Endothelial cell of umbilical vein (primary cell): Measurements from ENCODE around the gene SOCS3. TPM values are rescaled to one million over a fixed set of nuclear protein-coding genes. Genes with fewer than 3 reads are reported as not detected.

Source experiments
- BruUV-seq: library from RNA; stranded (reverse); fragments of 400-500 nt; replicated peaks from 2 replicates; lab custom pipeline; 2021; lab: Mats Ljungman, UMichigan
- CTCF ChIA-PET: fragments of 300-600, 350-600 bp; sonication (Branson Sonifier 250); formaldehyde crosslinking; loops from one replicate; lab custom pipeline; 2021; ENCODE audit warnings: antibody characterized with exemption, inconsistent platforms; lab: Charles Lee
- POLR2A ChIA-PET: fragments of 300-600, 350-600 bp; sonication (Branson Sonifier 250); formaldehyde crosslinking; loops from one replicate; lab custom pipeline; 2021; ENCODE audit warnings: antibody characterized with exemption, inconsistent platforms; lab: Charles Lee
- DNase-seq: peaks from one replicate; pipeline ENCODE4 v3.0.0-alpha.2; 2011; ENCODE audit warnings: low read depth, low spot score
- FAIRE-seq: peaks from 2 replicates; lab custom pipeline; 2011; peaks lifted over from hg19 to GRCh38; lab: Jason Lieb, UNC
- H2AFZ ChIP-seq: 2 replicates; pipeline ENCODE4 v1.6.0; 2012; ENCODE audit warnings: low read depth, low read length, control low read depth, inconsistent platforms
- H3K27ac ChIP-seq: 2 replicates; pipeline ENCODE4 v1.5.1; 2011; ENCODE audit warnings: low read depth, mild to moderate bottlenecking, control low read depth, low read length, moderate library complexity; ENCODE audit not compliant: insufficient read depth
- H3K27me3 ChIP-seq, 2 experiments: 2 replicates each; pipeline versions ENCODE4 v1.6.0 to v1.6.1; 2011; ENCODE audit warnings: low read length in 2 of 2, mixed read lengths in 1 of 2; ENCODE audit not compliant: control insufficient read depth in 2 of 2, insufficient read depth in 2 of 2
- H3K36me3 ChIP-seq, 2 experiments: 2 replicates in 1 of 2; 3 replicates in 1 of 2; pipeline ENCODE4 v1.5.1; 2011; ENCODE audit warnings: low read length in 2 of 2, mild to moderate bottlenecking in 1 of 2, moderate library complexity in 1 of 2; ENCODE audit not compliant: control insufficient read depth in 2 of 2, insufficient read depth in 2 of 2; ENCODE audit errors: extremely low read depth in 1 of 2
- H3K4me1 ChIP-seq: 3 replicates; pipeline ENCODE4 v1.5.1; 2011; ENCODE audit warnings: mild to moderate bottlenecking, low read length; ENCODE audit not compliant: control insufficient read depth, insufficient read depth; ENCODE audit errors: extremely low read depth
- H3K4me2 ChIP-seq: 2 replicates; pipeline ENCODE4 v1.6.1; 2011; ENCODE audit warnings: low read length, control low read depth, mixed read lengths; ENCODE audit not compliant: insufficient read depth
- H3K4me3 ChIP-seq, 3 experiments: fragments of 200-600 bp in 1 of 3; sonication (generic), shearing (Covaris generic) in 1 of 3; replicated peaks in 1 of 3; 2 replicates each; pipeline ENCODE4 v1.5.1; 2011 to 2016; ENCODE audit warnings: control low read depth in 3 of 3, low read length in 3 of 3, mild to moderate bottlenecking in 2 of 3, inconsistent platforms in 1 of 3, low read depth in 1 of 3, moderate library complexity in 1 of 3; ENCODE audit not compliant: insufficient read depth in 1 of 3
- H3K79me2 ChIP-seq: 2 replicates; pipeline ENCODE4 v1.6.0; 2012; ENCODE audit warnings: low read length, inconsistent platforms; ENCODE audit not compliant: control insufficient read depth, insufficient read depth
- H3K9ac ChIP-seq: replicated peaks from 2 replicates; pipeline ENCODE3; 2011; ENCODE audit warnings: low read length, control low read depth; ENCODE audit not compliant: insufficient read depth; ENCODE audit errors: extremely low read depth
- H3K9me1 ChIP-seq: replicated peaks from 3 replicates; pipeline ENCODE4 v1.6.0; 2011; ENCODE audit warnings: mild to moderate bottlenecking, low read length; ENCODE audit not compliant: control insufficient read depth, insufficient read depth; ENCODE audit errors: extremely low read depth
- H3K9me3 ChIP-seq: replicated peaks from 2 replicates; pipeline ENCODE4 v1.5.1; 2012; ENCODE audit warnings: low read length, inconsistent platforms; ENCODE audit not compliant: control insufficient read depth, insufficient read depth
- H4K20me1 ChIP-seq: replicated peaks from 2 replicates; pipeline ENCODE3; 2011; ENCODE audit warnings: mild to moderate bottlenecking, low read length; ENCODE audit not compliant: control insufficient read depth, insufficient read depth; ENCODE audit errors: extremely low read depth
- CTCF ChIP-seq, 2 donors: IDR thresholded peaks; 1 replicate in 1 of 2; 2 replicates in 1 of 2; pipeline ENCODE4 v1.5.1; 2011; ENCODE audit warnings: low read length in 2 of 2, mild to moderate bottlenecking in 2 of 2, moderate library complexity in 2 of 2, control low read depth in 1 of 2, inconsistent platforms in 1 of 2, low read depth in 1 of 2; ENCODE audit not compliant: insufficient read depth in 1 of 2; ENCODE audit errors: extremely low read depth in 1 of 2
- EZH2 ChIP-seq: IDR thresholded peaks from 2 replicates; pipeline ENCODE4 v1.6.1; 2012; ENCODE audit warnings: borderline replicate concordance, low read depth, mild to moderate bottlenecking, moderate library complexity, low read length, inconsistent platforms; ENCODE audit not compliant: severe bottlenecking
- FOS ChIP-seq: IDR thresholded peaks from 2 replicates; pipeline ENCODE4 v1.6.1; 2011; ENCODE audit warnings: mild to moderate bottlenecking, low read length, moderate library complexity, borderline replicate concordance; ENCODE audit not compliant: insufficient read depth
- GATA2 ChIP-seq: IDR thresholded peaks from 2 replicates; pipeline ENCODE4 v1.7.0; 2011; ENCODE audit warnings: low read depth, mild to moderate bottlenecking, moderate library complexity, mixed read lengths, low read length; ENCODE audit not compliant: insufficient read length, insufficient read depth
- JUN ChIP-seq: IDR thresholded peaks from 2 replicates; pipeline ENCODE4 v1.6.1; 2011; ENCODE audit warnings: borderline replicate concordance, low read depth; ENCODE audit not compliant: insufficient read length, insufficient read depth
- MAX ChIP-seq: IDR thresholded peaks from 2 replicates; pipeline ENCODE4 v1.6.1; 2011; ENCODE audit not compliant: insufficient read depth, insufficient read length
- MYC ChIP-seq: IDR thresholded peaks from one replicate; pipeline ENCODE4 v1.6.1; 2011; ENCODE audit warnings: mild to moderate bottlenecking, low read depth, low read length
- POLR2A ChIP-seq: IDR thresholded peaks from 2 replicates; pipeline ENCODE4 v1.6.1; 2012; ENCODE audit warnings: low read depth, mild to moderate bottlenecking, control low read depth, low read length
- POLR2AphosphoS5 ChIP-seq: IDR thresholded peaks from 2 replicates; pipeline ENCODE4 v1.6.1; 2012; ENCODE audit warnings: low read depth, mild to moderate bottlenecking, control low read depth, low read length, moderate library complexity; ENCODE audit not compliant: insufficient read depth
- dilution Hi-C: fragments of 300-500 bp; cut with MboI; formaldehyde crosslinking; loops from one replicate; pipeline ENCODE4 v1.15.0; 2019; ENCODE audit warnings: low sequenced_read_pairs; ENCODE audit not compliant: extremely low pct_ligation_motif_present
- intact Hi-C: fragments of 100-400 bp; cut with micrococcal nuclease; formaldehyde crosslinking; loops from one replicate; pipeline ENCODE4 v1.10.0; 2022
- polyA plus RNA-seq, 4 experiments: library from polyadenylated mRNA; depleted of rRNA in 3 of 4; stranded (reverse) in 3 of 4; unstranded in 1 of 4; fragments of >200 nt; gene quantifications; 2 replicates each; pipeline versions ENCODE4 v1.2.1 to v1.2.3, GENCODE V29; 2011 to 2012; ENCODE audit warnings: missing spikeins in 1 of 4
- total RNA-seq: library from RNA; stranded (reverse); gene quantifications from 2 replicates; pipeline ENCODE4 v1.2.3, GENCODE V29; 2021

The SOCS3 gene
- total and polyA plus RNA-seq, 2 donors (not counting 3 experiments of a cell fraction or from before 2014, with no cell fraction given): 6.2 to 14.3 TPM

- Histone ChIP-seq H3K4me2 (no peak overlapping the region), H3K79me2 (peaks cover 24% of the 10 kb centered on the region), H4K20me1 (no peaks in the 10 kb centered on the region), H3K27me3 (no peaks in the 10 kb centered on the region), H3K9ac (no peak overlapping the region), H3K27ac (no peak overlapping the region), H3K4me3 (no peak overlapping the region), H3K9me3 (no peaks in the 10 kb centered on the region), H3K36me3 (peaks cover 3 to 9% of the 10 kb centered on the region in 2 experiments), H3K9me1 (no peaks in the 10 kb centered on the region), H3K4me1 (peaks cover 57% of the 10 kb centered on the region), H2AFZ (no peak overlapping the region)
- intact Hi-C loops (no loop called here), dilution Hi-C loops (no loop called here)
- CTCF ChIA-PET: interaction anchor here (0.5 to 1.5 kb wide), 3 partner anchors 31 to 68 kb away, joined by 3 to 4 read pairs (median 3); no protein-coding TSS in a partner anchor
- no peak for DNase-seq
- BruUV-seq: no TSS peak
- FAIRE-seq: peak; percentile 28
- TF ChIP-seq MYC (no peak), JUN (no peak), POLR2A (no peak), EZH2 (no peak), CTCF (IDR thresholded peaks at IDR 0.05; ENCODE audit: extremely low read depth in 1 of 2, insufficient read depth in 1 of 2, low read depth in 1 of 2, low read length in 2 of 2) (no peak), GATA2 (no peak), POLR2AphosphoS5 (no peak), MAX (no peak), FOS (no peak)
- POLR2A ChIA-PET: no interaction called here
Measured at GRCh38 chr17:78356101-78356713, 3.7 kb downstream of the SOCS3 start.
